Right atrium auricular region (tissue), 2 donors: Measurements from ENCODE around the gene LUC7L2. TPM values are rescaled to one million over a fixed set of nuclear protein-coding genes. Genes with fewer than 3 reads are reported as not detected.

Experiments used
- DNase-seq: peaks from one replicate; pipeline ENCODE4 v3.0.0-alpha.2; 2019; ENCODE audit warnings: low spot score
- H3K27ac ChIP-seq, 2 donors: fragments of 200-600 bp; sonication (generic); 1 replicate in 1 of 2; 2 replicates in 1 of 2; pipeline ENCODE4 v1.5.1; 2016 to 2019
- H3K27me3 ChIP-seq, 2 donors: fragments of 200-600 bp; sonication (generic); one replicate each; pipeline versions ENCODE4 v1.5.1 to v1.6.0; 2017 to 2019
- H3K36me3 ChIP-seq: fragments of 200-600 bp; sonication (generic); one replicate; pipeline ENCODE4 v1.5.1; 2016
- H3K4me1 ChIP-seq, 2 donors: fragments of 200-600 bp; sonication (generic); one replicate each; pipeline versions ENCODE4 v1.5.1 to v1.6.0; 2017 to 2019
- H3K4me3 ChIP-seq, 2 donors: fragments of 200-600 bp; sonication (generic); 1 replicate in 1 of 2; 2 replicates in 1 of 2; pipeline ENCODE4 v1.5.1; 2017 to 2019; ENCODE audit warnings: mild to moderate bottlenecking in 1 of 2, moderate library complexity in 1 of 2
- H3K9me3 ChIP-seq, 2 donors: fragments of 200-600 bp; sonication (generic); one replicate each; pipeline ENCODE4 v1.5.1; 2019
- total RNA-seq, 2 donors: library from RNA; depleted of rRNA; stranded (reverse); fragments of >200 nt; gene quantifications; one replicate each; pipeline ENCODE4 v1.1.0, GENCODE V29; 2016
- TF ChIP-seq, protein P1 (sequence below), 2 donors: fragments of 200-600 bp; sonication (generic); IDR thresholded peaks; one replicate each; pipeline ENCODE4 v1.5.1; 2019; ENCODE audit warnings: antibody characterized with exemption in 2 of 2

LUC7L2 gene
- total RNA-seq, 2 donors from 2014 or later, result 35.0 to 37.2 TPM

DNA sequence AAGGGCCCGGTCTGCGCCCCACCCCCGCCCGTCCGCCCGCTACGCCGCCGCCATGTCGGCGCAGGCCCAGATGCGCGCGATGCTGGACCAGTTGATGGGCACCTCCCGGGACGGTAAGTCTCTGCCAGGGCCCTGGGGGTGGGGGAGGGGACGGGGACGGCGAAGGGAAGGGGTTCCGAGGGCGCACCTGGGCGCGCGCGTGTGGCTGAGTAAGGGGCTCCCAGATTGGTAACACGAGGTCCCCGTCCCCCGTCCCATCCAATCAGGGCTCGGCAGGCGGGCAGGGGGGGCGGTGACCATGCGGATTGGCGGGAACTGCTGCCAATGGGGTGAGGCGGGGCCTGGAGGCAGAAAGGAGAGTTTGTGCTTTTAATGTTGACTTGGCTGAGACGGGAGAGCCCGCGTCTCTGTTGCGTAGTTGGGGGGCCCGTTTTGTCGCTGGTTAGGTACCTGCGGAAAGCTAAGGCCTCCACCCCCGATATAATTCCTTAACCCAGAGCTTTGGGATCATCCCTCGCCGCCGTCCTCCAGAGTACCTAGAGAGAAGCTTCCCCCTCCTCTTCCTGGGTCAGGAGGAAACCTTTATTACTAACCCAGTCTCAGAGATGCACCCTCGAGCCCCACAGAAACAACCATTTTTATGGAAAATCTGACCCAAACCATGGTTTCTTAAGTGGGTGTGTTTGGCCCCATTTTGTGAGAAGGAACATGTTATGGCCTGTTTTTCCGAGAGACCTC, 685 bp downstream of the LUC7L2 start:
- peak overlapping the region; percentile 93 to 98 for H3K4me3 ChIP-seq
- no peaks in the 10 kb centered on the region for H3K9me3 ChIP-seq
- DNase-seq, result peak; percentile 98
- no peaks in the 10 kb centered on the region for H3K27me3 ChIP-seq
- H3K27ac ChIP-seq, result peak overlapping the region; percentile 100
- H3K36me3 ChIP-seq, result no peaks in the 10 kb centered on the region
- peaks cover 0 to 40% of the 10 kb centered on the region in 2 donors for H3K4me1 ChIP-seq
- TF ChIP-seq, protein P1, sequence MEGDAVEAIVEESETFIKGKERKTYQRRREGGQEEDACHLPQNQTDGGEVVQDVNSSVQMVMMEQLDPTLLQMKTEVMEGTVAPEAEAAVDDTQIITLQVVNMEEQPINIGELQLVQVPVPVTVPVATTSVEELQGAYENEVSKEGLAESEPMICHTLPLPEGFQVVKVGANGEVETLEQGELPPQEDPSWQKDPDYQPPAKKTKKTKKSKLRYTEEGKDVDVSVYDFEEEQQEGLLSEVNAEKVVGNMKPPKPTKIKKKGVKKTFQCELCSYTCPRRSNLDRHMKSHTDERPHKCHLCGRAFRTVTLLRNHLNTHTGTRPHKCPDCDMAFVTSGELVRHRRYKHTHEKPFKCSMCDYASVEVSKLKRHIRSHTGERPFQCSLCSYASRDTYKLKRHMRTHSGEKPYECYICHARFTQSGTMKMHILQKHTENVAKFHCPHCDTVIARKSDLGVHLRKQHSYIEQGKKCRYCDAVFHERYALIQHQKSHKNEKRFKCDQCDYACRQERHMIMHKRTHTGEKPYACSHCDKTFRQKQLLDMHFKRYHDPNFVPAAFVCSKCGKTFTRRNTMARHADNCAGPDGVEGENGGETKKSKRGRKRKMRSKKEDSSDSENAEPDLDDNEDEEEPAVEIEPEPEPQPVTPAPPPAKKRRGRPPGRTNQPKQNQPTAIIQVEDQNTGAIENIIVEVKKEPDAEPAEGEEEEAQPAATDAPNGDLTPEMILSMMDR (IDR thresholded peaks at IDR 0.05), result no peak

DNA sequence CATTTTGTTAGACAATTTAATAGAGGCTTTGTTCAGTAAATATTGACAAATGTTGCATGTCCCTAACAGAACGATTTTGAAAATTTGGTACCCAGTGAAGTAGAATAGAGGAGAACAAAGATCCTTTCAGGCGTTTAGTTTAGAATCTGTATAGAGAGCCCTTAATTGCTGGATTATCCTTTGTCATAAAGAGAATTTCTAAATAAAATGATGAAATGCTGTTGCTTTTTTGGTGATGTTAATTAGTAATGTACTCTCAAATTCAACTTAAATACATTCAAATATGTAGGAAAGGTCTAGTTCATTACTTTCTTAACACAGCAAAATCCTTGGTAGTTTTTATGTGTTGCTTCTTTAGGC, 1.2 kb downstream of the LUC7L2 start:
- no peaks in the 10 kb centered on the region for H3K27me3 ChIP-seq
- TF ChIP-seq, protein P1 (IDR thresholded peaks at IDR 0.05), result no peak
- H3K27ac ChIP-seq, result peak overlapping the region; percentile 100
- no peaks in the 10 kb centered on the region for H3K9me3 ChIP-seq
- peak overlapping the region; percentile 93 to 98 for H3K4me3 ChIP-seq
- no peaks in the 10 kb centered on the region for H3K36me3 ChIP-seq
- H3K4me1 ChIP-seq, result peaks cover 0 to 40% of the 10 kb centered on the region in 2 donors
- DNase-seq, result no peak

GRCh38 chr7:139361523-139361922, 1.8 kb downstream of the LUC7L2 start:
- Histone ChIP-seq H3K36me3 (no peaks in the 10 kb centered on the region), H3K27ac (peak overlapping the region; percentile 100), H3K27me3 (no peaks in the 10 kb centered on the region), H3K4me1 (peaks cover 0 to 41% of the 10 kb centered on the region in 2 donors), H3K4me3 (peak overlapping the region; percentile 93 to 98), H3K9me3 (no peaks in the 10 kb centered on the region)
- DNase-seq, result no peak
- TF ChIP-seq, protein P1 (IDR thresholded peaks at IDR 0.05), result no peak

- no peak overlapping the region for H3K27ac ChIP-seq
- DNase-seq, result no peak
- no peaks in the 10 kb centered on the region for H3K9me3 ChIP-seq
- TF ChIP-seq, protein P1 (IDR thresholded peaks at IDR 0.05), result no peak
- H3K4me1 ChIP-seq, result peaks cover 0 to 48% of the 10 kb centered on the region in 2 donors
- no peak overlapping the region for H3K4me3 ChIP-seq
- no peaks in the 10 kb centered on the region for H3K36me3 ChIP-seq
- no peaks in the 10 kb centered on the region for H3K27me3 ChIP-seq
Observed at GRCh38 chr7:139362302-139362701, 2.6 kb downstream of the LUC7L2 start.

GRCh38 chr7:139362981-139363380, 3.3 kb downstream of the LUC7L2 start:
- DNase-seq, result no peak
- Histone ChIP-seq H3K4me3 (no peak overlapping the region), H3K4me1 (peaks cover 0 to 53% of the 10 kb centered on the region in 2 donors), H3K27ac (no peak overlapping the region), H3K9me3 (no peaks in the 10 kb centered on the region), H3K36me3 (no peaks in the 10 kb centered on the region), H3K27me3 (no peaks in the 10 kb centered on the region)
- TF ChIP-seq, protein P1 (IDR thresholded peaks at IDR 0.05), result no peak

DNA sequence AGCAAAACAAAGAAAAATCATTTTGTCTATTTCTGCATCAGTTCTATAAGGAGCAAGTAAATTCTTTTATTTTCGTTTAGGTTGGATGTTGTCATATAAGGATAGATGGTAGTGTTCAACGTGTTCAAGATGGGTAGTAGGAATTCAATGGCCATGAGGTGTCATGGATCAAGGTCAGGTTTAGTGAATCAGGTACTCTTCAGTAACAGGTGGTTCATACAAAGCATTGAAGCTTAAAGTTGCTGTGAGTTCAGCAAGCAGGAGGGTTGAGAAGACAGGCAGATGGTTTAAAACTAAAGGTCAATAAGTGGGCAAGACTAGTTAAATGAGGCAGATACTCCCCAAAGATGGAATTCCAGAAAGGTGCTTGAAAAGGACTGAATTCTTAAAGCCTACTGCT, 5.6 kb downstream of the LUC7L2 start:
- Histone ChIP-seq H3K36me3 (no peaks in the 10 kb centered on the region), H3K4me1 (peaks cover 0 to 63% of the 10 kb centered on the region in 2 donors), H3K9me3 (no peaks in the 10 kb centered on the region), H3K4me3 (no peak overlapping the region), H3K27me3 (no peaks in the 10 kb centered on the region), H3K27ac (no peak overlapping the region)
- no peak for DNase-seq
- TF ChIP-seq, protein P1 (IDR thresholded peaks at IDR 0.05), result no peak
